Lower lobe of right lung (tissue), 2 donors: ENCODE data around the gene PAIP1. TPM values are rescaled to one million over a fixed set of nuclear protein-coding genes. Genes with fewer than 3 reads are reported as not detected.
A peak's percentile ranks its signal among the peaks of the same experiment; 100 is the strongest.

Experiments used
- ATAC-seq, 2 donors: fragments of 200-7000 bp; cut with Tn5 transposase; one replicate each; pipeline ENCODE4 v1.9.1; 2020 to 2022; ENCODE audit warnings: mild to moderate bottlenecking in 2 of 2, moderate library complexity in 2 of 2
- DNase-seq: peaks from one replicate; pipeline ENCODE4 v3.0.0-alpha.2; 2020
- H3K27ac ChIP-seq: fragments of 200-600 bp; one replicate; pipeline ENCODE4 v1.8.0; 2022
- H3K27me3 ChIP-seq: fragments of 200-600 bp; one replicate; pipeline ENCODE4 v1.8.0; 2022; ENCODE audit warnings: low read depth
- H3K36me3 ChIP-seq: fragments of 200-600 bp; one replicate; pipeline ENCODE4 v1.8.0; 2022; ENCODE audit warnings: mild to moderate bottlenecking
- H3K4me1 ChIP-seq: fragments of 200-600 bp; one replicate; pipeline ENCODE4 v1.8.0; 2022
- H3K4me3 ChIP-seq: fragments of 200-600 bp; one replicate; pipeline ENCODE4 v1.8.0; 2022; ENCODE audit warnings: mild to moderate bottlenecking
- H3K9me3 ChIP-seq: fragments of 200-600 bp; one replicate; pipeline ENCODE4 v1.8.0; 2022
- CTCF ChIP-seq: fragments of 200-600 bp; IDR thresholded peaks from one replicate; pipeline ENCODE4 v1.8.0; 2022; ENCODE audit warnings: antibody characterized with exemption, mild to moderate bottlenecking
- intact Hi-C: fragments of 100-400 bp; cut with DNase I; formaldehyde crosslinking; loops from one replicate; pipeline ENCODE4 v1.11.0; 2022
- total RNA-seq: library from RNA; stranded (reverse); fragmentation: NEBNext Ultra II Directional; extraction: Animal tissue kit (Norgen Biotek cat#: 25700); gene quantifications from one replicate; pipeline ENCODE4 v1.2.1, GENCODE V29; 2021
- donor health status: DM: no; HTN: yes; CAD: no; lungs with severe emphysema.

Gene PAIP1
- total RNA-seq, 1 donor from 2014 or later = 71.9 TPM

- ATAC-seq = no peak
- intact Hi-C loops = no loop called here
- no peak overlapping the region for H3K27ac ChIP-seq
- peaks cover 95% of the 10 kb centered on the region for H3K36me3 ChIP-seq
- TF ChIP-seq CTCF = no peak
- DNase-seq = no peak
- no peaks in the 10 kb centered on the region for H3K9me3 ChIP-seq
- no peaks in the 10 kb centered on the region for H3K27me3 ChIP-seq
- H3K4me1 ChIP-seq = peaks cover 5% of the 10 kb centered on the region
- no peak overlapping the region for H3K4me3 ChIP-seq
These were observed 9.3 kb downstream of the PAIP1 start for GRCh38 chr5:43547532-43547931.

- TF ChIP-seq CTCF = no peak
- intact Hi-C loops = no loop called here
- Histone ChIP-seq H3K36me3 (peaks cover 95% of the 10 kb centered on the region), H3K4me3 (no peak overlapping the region), H3K4me1 (no peaks in the 10 kb centered on the region), H3K27ac (no peak overlapping the region), H3K27me3 (no peaks in the 10 kb centered on the region), H3K9me3 (no peaks in the 10 kb centered on the region)
- DNase-seq (no peak), ATAC-seq (peak; percentile 45 to 81)
These were observed 13.4 kb downstream of the PAIP1 start for GRCh38 chr5:43543434-43543833.

GRCh38 chr5:43540746-43541145, 16.1 kb downstream of the PAIP1 start:
- Histone ChIP-seq H3K27me3 (no peaks in the 10 kb centered on the region), H3K4me1 (no peaks in the 10 kb centered on the region), H3K36me3 (peaks cover 99% of the 10 kb centered on the region), H3K27ac (no peak overlapping the region), H3K4me3 (no peak overlapping the region), H3K9me3 (no peaks in the 10 kb centered on the region)
- TF ChIP-seq CTCF = no peak
- DNase-seq (no peak), ATAC-seq (no peak)
- intact Hi-C loops = no loop called here

- Histone ChIP-seq H3K27ac (no peak overlapping the region), H3K36me3 (peaks cover 99% of the 10 kb centered on the region), H3K4me3 (no peak overlapping the region), H3K27me3 (no peaks in the 10 kb centered on the region), H3K9me3 (no peaks in the 10 kb centered on the region), H3K4me1 (no peaks in the 10 kb centered on the region)
- DNase-seq (no peak), ATAC-seq (no peak)
- TF ChIP-seq CTCF = no peak
- intact Hi-C loops = no loop called here
These were observed 19.9 kb downstream of the PAIP1 start for GRCh38 chr5:43536972-43537371.

- no peak for TF ChIP-seq CTCF
- H3K9me3 ChIP-seq = no peaks in the 10 kb centered on the region
- DNase-seq (no peak), ATAC-seq (no peak)
- no peak overlapping the region for H3K27ac ChIP-seq
- H3K4me1 ChIP-seq = no peaks in the 10 kb centered on the region
- H3K36me3 ChIP-seq = peaks cover 99% of the 10 kb centered on the region
- intact Hi-C loops = no loop called here
- no peaks in the 10 kb centered on the region for H3K27me3 ChIP-seq
- no peak overlapping the region for H3K4me3 ChIP-seq
These were observed 23.2 kb downstream of the PAIP1 start for GRCh38 chr5:43533646-43534045.

DNA sequence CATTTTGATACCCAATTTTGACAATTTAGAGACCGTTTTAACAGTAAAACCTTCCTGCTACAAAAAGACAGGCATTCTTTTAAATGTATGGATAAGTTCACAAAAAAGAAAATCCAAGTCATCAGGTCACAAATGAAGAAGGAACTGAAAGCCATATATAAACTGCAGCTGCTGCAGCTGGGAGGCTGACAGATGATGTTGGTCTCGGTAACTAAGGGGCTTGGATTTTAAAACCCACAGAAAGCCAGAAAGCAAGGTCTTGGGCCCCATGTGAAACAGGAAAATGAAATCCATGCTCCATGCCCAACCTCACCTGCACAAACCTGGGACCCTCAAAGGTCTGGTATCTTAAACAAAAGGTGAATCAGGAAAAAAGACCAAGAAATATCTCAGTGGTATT, 26.2 kb downstream of the PAIP1 start:
- intact Hi-C loops = no loop called here
- Histone ChIP-seq H3K9me3 (no peaks in the 10 kb centered on the region), H3K36me3 (peaks cover 90% of the 10 kb centered on the region), H3K27me3 (no peaks in the 10 kb centered on the region), H3K4me1 (no peaks in the 10 kb centered on the region), H3K4me3 (no peak overlapping the region), H3K27ac (no peak overlapping the region)
- no peak for DNase-seq
- TF ChIP-seq CTCF = no peak
- ATAC-seq = no peak
